SIG-M5 treated with dmso at 0.1 percent for 504 hours (cell line): ENCODE data around the gene ZSCAN21.

Experiments
- DNase-seq: peaks from one replicate; lab custom pipeline; 2025; ENCODE audit not compliant: unreplicated experiment; lab: John Stamatoyannopoulos, UW

The ZSCAN21 gene

DNA sequence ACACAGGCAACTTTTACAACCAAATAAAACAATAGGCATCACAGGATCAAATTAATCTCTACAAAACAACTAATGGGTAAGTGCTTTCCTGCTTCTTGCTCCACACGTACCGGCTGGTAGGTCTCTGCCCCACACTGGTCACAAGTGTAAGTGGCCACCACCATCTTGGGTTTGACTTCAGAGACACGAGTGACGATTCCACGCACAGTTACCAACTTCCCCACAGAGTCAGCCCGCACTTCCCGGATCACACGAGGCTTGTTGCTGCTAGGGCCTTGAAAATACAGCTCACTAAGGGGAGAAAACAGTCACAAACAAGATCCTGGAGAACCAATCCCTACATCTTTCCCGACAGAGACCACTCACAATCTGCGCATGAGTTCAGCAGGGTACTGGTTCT lies 49.3 kb downstream of the ZSCAN21 start:
- no peak for DNase-seq

DNA sequence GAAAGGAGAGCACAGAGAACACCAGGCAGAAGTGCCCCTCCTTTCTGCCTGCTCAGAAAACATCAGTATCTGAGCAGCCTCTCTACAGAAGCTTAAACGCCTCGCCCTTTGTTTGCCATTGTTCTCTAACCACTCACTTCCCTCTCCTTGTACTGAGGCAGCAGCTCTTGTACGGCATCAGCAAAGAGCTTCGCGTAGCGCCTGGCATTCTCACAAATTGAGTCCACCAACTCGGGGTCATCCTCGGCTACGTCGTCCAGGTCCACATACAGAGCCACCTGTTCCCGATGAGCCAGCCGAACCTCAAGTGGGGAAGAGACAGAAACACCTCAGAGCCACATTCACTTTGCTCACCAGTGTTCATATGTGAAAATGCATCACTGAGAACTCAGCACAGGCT lies 49.9 kb downstream of the ZSCAN21 start:
- no peak for DNase-seq

DNA sequence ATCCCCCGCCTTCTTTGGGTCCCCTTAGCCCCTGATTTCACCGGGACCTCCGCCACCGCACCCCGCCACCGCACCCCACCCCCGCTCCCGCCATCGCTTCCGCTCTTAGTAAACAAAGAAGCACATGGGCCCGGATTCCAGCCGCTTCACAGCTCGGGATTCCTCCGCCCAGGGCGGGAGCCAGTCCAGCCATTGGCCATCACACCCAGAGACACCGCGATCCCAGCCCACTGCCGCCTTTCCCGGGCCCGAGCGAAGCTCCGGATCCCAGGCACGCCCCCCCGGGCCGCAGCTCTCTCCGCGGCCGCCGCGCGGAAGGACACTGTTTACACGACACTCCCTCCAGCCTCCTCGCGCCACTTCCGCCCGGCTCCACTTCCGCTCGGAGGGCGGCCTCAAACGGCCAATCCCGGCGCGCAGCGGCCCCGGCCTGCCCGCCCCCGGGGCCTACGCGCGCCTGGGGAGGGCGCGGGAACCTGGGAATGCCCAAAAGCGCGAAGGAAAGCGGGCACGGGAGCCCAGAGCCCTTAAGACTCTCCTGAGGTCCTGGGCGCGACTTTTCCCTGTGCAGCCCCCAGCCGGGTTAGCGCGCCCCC lies 50.9 kb downstream of the ZSCAN21 start:
- peak; percentile 88 for DNase-seq

DNA sequence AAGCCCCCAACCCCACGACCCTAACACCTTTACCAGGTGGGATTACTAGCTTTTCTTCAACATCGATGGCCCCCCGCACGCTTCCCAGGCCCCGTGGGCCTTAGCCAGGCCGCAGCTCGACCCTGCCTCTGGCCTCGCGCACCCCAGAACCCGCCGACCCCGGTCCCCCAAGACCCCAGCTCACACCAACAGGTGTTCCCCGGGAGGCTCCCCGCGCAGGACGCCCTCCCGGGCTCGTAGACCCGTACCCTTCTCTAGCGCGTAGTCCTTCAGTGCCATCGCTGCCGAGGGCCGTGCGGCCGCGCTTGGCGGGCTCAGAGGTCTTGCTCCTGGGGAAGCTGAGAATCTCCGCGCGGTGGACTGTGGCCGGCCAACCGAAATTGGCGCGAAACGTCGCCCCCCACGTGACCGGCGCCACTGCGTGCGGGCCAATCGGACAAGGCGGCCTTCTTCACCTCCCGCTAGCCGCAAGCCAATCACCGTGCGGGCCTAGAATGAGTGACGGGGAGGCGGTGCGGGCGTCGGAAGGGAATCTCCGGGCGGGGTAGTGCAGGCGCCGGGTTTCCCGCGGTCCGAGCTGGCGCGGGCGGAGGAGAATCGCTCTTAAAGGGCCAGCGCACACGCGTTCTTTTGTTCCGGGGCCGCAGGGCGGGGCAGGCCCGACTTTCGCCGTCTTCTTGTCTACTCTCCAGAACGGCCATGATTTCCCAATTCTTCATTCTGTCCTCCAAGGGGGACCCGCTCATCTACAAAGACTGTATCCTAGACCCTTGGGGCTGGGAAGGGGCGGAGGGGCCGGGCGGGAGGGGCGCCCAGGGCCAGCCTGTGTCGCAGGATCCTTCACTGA lies 51.7 kb downstream of the ZSCAN21 start, which contains the start of the genes AP4M1 and MCM7:
AP4M1 (plus strand) TSS at position 628 of the 847 bp plus-strand sequence; CDS start at position 700, 72 bp downstream.
MCM7 (minus strand) TSS at position 382 of the 847 bp plus-strand sequence; CDS start at position 279, 103 bp downstream.
- peak; percentile 99 for DNase-seq

DNA sequence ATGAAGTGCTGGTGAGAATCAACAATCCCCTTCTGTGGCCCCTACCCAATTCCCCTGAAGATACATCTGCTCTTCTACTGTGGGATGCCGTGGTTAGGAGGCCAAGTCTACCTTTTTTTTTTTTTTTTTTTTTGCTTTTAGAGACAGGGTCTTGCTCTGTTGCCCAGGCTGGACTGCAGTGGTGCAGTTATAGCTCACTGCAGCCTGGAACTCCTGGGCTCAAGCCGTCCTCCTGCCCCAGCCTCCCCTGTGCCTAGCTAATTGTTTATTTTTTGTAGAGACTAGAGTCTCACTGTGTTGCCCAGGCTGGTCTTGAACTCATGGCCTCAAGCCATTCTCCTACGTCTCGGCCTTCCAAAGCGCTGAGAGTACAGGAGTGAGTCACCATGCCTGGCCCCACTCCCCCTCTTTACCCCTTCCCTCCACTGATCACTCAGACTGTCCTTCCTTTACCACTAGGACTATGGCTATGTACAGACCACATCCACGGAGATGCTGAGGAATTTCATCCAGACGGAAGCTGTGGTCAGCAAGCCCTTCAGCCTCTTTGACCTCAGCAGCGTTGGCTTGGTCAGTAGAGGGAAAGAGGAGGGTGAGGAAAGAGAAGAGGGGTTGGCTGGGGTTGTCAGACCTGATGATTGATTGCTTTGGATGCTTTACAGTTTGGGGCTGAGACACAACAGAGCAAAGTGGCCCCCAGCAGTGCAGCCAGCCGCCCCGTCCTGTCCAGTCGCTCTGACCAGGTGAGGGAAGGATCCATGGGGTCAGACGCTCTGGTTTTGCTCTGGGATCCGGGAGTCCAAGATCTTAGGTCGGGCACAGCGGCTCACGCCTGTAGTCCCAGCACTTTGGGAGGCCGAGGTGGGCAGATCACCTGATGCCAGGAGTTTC lies 53.6 kb downstream of the ZSCAN21 start:
- no peak for DNase-seq

DNA sequence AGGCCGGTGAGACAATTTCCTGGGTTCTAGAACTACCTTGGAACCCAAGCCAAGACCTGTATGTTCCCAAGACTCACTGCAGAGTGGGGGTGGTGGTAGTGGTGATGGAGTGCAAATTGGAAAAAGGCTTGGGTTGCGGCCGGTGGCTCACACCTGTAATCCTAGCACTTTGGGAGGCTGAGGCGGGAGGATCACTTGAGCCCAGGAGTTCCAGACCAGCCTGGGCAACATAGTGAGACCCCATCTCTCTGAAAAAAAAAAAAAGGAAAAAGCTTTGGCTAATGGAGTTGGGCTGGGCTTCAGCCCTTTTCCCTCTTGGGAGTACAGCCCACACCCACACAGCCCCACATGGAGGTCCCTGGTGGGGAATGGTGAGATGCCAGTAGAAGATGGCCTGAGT lies 56.0 kb downstream of the ZSCAN21 start:
- no peak for DNase-seq

DNA sequence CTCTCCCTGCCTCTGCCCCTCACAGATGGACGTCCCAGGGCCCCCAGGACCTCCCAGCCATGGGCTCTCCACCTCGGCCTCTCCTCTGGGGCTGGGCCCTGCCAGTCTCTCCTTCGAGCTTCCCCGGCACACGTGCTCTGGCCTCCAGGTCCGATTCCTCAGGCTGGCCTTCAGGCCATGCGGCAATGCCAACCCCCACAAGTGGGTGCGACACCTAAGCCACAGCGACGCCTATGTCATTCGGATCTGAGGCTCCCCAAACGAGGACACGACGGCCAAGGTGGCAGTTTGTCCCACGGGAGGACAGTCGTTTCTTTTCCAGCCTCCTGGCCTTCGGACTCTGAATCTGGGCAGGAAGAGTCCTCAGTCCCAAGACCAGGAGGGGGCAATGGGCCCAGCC lies 57.1 kb downstream of the ZSCAN21 start:
- DNase-seq, result no peak

DNA sequence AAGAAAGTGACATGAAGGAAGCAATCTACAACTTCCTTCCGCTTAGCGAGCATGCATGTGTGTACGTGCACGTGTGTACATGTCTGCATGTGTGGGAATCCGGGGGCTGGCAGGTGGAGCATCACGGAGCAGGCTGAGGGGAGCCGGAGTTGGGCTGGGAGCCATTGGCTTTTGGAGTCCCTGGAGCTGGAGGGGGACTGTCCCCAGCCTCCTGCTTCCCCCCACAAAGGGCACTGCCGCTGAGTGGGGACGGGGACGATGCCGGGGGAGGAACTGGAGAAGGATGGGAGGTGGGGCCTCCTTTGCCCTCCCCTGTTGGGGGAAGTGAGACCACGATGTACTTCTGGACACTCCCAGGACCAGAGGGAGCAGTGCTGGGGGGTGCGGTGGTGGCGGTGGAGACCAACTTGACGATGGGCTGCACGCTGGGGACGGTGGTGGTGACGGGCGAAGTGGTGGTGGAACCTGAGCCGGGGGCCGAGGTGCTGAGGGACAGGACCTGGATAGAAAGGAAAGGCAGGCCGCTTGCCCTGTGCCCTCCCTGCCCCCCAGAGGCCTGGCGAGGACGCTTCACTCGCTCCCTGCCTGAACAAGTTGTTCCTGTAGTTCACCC lies 57.7 kb downstream of the ZSCAN21 start:
- no peak for DNase-seq

DNA sequence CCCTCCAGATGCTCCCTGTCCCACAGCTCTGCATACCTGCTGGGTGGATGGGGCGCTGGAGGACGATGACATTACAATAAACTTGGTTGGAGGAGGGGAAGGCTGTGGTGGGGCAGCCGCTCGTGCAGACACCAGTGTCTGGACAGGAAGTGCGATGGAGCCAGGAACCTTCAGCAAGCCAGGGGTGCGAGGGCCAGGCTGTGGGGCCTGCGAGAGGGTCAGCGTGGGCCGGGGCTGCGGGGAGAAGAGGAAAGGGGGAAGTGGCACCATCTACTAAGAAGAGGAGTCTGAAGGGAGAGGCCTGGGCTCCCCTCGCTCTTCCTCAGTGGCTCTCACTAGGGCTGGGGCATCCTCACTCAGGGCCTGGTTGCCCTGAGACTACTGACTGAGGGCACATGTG lies 58.3 kb downstream of the ZSCAN21 start:
- DNase-seq, result no peak

DNA sequence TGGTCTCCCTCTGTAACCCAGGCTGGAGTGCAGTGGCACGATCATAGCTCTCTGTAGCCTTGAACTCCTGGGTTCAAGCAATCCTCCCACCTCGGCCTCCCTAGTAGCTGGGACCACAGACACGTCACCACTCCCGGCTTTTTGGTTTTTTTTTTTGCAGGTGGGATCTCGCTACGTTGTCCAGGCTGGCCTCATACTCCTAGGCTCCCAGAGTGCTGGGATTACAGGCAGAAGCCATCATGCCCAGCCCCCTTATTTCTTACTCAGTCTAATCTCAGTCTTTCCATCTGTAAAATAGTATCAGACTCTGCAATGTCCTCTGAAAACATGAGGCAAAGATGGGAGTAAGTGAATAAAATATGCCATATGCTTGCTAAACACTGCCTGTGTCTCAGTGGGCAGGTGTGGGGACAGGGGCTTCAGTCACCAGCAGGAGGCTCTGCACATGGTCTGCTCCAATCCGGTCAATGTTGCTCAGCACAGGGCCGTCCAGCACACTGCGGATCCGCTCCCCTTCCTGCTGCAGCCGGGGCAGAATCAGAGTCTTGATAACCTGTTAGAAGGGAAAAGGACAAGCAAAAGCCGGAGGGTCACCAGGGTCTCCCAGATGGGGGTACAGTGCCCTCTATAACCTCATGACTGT lies 60.1 kb downstream of the ZSCAN21 start:
- no peak for DNase-seq

DNA sequence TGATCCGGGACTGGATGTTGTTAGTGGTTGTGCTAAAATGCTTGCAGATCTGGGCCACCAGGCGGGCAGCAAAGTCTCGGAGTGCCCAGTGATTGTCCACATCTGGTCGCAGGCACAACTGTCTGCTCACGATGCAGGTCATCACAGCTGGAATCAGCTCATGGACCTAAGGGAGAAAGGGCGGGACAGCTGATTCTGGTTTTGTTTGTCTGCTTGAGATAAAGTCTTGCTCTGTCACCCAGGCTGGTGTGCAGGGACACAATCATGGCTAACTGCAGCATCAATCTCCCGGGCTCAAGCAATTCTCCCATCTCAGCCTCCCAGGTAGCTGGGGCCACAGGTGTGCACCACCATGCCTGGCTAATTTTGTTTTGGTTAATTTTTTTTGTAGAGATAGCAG lies 61.6 kb downstream of the ZSCAN21 start:
- DNase-seq, result no peak

DNA sequence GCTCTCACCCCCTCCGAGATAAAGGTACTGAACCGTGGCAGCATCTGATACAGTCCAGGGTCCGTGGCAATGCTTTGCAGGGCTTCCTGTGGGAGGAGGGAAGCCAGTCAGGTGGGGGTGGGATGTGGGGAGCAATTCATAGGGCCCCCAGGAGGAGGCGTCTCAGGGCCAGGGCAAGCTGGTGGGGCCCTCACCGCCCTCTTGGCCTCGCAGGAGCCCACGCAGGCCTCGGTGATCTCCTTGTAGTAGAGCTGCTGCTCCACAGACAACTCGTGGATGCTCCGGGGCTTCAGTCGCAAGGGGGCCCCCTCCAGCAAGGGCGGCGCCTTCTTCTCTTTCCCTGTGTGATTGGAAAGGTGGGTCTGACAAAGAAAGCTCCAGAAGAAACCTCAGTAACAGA lies 62.3 kb downstream of the ZSCAN21 start:
- no peak for DNase-seq
